ENCODE results near the gene CHSY1. TPM values are rescaled to one million over a fixed set of nuclear protein-coding genes. Genes with fewer than 3 reads are reported as not detected.

Gene CHSY1
- total RNA-seq, 1 experiment from 2014 or later: 59.1 TPM

DNA sequence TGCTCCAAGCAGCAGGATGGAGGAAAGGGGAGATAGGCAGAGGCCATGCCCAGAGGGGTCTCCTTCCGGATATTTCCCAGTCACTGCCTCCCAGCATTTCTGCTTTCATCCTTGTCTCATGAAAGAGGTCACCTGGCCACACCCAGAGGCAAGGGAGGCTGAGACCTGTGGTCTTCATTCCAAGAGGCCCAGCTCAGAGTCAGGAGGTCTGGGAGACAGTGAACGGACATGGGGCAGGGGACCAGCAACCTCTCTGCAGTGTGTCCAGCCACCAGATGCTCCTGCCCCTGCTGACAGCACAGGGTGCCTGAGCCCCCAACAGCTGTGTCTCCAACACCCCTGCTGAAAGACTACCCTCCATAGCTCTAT is 111.2 kb downstream of the CHSY1 start:
- Mint-ChIP-seq H3K4me1 (peaks cover 13% of the 10 kb centered on the region), H3K9me3 (no peaks in the 10 kb centered on the region), H3K27ac (no peak overlapping the region), H3K27me3 (ENCODE audit: low read depth) (no peaks in the 10 kb centered on the region; the same call in 1 of the 2 replicates), H3K4me3 (no peak overlapping the region), H3K36me3 (no peaks in the 10 kb centered on the region)
- TF ChIP-seq, protein P1, sequence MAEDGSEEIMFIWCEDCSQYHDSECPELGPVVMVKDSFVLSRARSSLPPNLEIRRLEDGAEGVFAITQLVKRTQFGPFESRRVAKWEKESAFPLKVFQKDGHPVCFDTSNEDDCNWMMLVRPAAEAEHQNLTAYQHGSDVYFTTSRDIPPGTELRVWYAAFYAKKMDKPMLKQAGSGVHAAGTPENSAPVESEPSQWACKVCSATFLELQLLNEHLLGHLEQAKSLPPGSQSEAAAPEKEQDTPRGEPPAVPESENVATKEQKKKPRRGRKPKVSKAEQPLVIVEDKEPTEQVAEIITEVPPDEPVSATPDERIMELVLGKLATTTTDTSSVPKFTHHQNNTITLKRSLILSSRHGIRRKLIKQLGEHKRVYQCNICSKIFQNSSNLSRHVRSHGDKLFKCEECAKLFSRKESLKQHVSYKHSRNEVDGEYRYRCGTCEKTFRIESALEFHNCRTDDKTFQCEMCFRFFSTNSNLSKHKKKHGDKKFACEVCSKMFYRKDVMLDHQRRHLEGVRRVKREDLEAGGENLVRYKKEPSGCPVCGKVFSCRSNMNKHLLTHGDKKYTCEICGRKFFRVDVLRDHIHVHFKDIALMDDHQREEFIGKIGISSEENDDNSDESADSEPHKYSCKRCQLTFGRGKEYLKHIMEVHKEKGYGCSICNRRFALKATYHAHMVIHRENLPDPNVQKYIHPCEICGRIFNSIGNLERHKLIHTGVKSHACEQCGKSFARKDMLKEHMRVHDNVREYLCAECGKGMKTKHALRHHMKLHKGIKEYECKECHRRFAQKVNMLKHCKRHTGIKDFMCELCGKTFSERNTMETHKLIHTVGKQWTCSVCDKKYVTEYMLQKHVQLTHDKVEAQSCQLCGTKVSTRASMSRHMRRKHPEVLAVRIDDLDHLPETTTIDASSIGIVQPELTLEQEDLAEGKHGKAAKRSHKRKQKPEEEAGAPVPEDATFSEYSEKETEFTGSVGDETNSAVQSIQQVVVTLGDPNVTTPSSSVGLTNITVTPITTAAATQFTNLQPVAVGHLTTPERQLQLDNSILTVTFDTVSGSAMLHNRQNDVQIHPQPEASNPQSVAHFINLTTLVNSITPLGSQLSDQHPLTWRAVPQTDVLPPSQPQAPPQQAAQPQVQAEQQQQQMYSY (CRISPR knock-in tag; IDR thresholded peaks at IDR 0.05): no peak
- no peak for TF ChIP-seq TCF7 (CRISPR knock-in tag; IDR thresholded peaks at IDR 0.05; ENCODE audit: low read depth)
- TF ChIP-seq NFATC4 (CRISPR knock-in tag; IDR thresholded peaks at IDR 0.05): no peak
- TF ChIP-seq KAT7 (CRISPR knock-in tag; IDR thresholded peaks at IDR 0.05; ENCODE audit: borderline replicate concordance): no peak
- TF ChIP-seq, protein P2, sequence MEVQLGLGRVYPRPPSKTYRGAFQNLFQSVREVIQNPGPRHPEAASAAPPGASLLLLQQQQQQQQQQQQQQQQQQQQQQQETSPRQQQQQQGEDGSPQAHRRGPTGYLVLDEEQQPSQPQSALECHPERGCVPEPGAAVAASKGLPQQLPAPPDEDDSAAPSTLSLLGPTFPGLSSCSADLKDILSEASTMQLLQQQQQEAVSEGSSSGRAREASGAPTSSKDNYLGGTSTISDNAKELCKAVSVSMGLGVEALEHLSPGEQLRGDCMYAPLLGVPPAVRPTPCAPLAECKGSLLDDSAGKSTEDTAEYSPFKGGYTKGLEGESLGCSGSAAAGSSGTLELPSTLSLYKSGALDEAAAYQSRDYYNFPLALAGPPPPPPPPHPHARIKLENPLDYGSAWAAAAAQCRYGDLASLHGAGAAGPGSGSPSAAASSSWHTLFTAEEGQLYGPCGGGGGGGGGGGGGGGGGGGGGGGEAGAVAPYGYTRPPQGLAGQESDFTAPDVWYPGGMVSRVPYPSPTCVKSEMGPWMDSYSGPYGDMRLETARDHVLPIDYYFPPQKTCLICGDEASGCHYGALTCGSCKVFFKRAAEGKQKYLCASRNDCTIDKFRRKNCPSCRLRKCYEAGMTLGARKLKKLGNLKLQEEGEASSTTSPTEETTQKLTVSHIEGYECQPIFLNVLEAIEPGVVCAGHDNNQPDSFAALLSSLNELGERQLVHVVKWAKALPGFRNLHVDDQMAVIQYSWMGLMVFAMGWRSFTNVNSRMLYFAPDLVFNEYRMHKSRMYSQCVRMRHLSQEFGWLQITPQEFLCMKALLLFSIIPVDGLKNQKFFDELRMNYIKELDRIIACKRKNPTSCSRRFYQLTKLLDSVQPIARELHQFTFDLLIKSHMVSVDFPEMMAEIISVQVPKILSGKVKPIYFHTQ (CRISPR knock-in tag; IDR thresholded peaks at IDR 0.05): no peak
- TF ChIP-seq, protein P3, sequence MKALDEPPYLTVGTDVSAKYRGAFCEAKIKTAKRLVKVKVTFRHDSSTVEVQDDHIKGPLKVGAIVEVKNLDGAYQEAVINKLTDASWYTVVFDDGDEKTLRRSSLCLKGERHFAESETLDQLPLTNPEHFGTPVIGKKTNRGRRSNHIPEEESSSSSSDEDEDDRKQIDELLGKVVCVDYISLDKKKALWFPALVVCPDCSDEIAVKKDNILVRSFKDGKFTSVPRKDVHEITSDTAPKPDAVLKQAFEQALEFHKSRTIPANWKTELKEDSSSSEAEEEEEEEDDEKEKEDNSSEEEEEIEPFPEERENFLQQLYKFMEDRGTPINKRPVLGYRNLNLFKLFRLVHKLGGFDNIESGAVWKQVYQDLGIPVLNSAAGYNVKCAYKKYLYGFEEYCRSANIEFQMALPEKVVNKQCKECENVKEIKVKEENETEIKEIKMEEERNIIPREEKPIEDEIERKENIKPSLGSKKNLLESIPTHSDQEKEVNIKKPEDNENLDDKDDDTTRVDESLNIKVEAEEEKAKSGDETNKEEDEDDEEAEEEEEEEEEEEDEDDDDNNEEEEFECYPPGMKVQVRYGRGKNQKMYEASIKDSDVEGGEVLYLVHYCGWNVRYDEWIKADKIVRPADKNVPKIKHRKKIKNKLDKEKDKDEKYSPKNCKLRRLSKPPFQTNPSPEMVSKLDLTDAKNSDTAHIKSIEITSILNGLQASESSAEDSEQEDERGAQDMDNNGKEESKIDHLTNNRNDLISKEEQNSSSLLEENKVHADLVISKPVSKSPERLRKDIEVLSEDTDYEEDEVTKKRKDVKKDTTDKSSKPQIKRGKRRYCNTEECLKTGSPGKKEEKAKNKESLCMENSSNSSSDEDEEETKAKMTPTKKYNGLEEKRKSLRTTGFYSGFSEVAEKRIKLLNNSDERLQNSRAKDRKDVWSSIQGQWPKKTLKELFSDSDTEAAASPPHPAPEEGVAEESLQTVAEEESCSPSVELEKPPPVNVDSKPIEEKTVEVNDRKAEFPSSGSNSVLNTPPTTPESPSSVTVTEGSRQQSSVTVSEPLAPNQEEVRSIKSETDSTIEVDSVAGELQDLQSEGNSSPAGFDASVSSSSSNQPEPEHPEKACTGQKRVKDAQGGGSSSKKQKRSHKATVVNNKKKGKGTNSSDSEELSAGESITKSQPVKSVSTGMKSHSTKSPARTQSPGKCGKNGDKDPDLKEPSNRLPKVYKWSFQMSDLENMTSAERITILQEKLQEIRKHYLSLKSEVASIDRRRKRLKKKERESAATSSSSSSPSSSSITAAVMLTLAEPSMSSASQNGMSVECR (CRISPR knock-in tag; IDR thresholded peaks at IDR 0.05; ENCODE audit: borderline replicate concordance): no peak
- no peak for TF ChIP-seq MYBL2 (CRISPR knock-in tag; IDR thresholded peaks at IDR 0.05)
- no peak for TF ChIP-seq ETV6 (CRISPR knock-in tag; IDR thresholded peaks at IDR 0.05)
- ATAC-seq (no peak), DNase-seq (ENCODE audit: low spot score) (no peak)
- CTCF ChIA-PET: interaction anchor here (5.0 kb wide), 1 partner anchor 13 kb away, joined by 22 read pairs; no protein-coding TSS in a partner anchor
- POLR2A ChIA-PET: interaction anchor here (0.6 kb wide), 1 partner anchor 100 kb away, joined by 3 read pairs; no protein-coding TSS in a partner anchor

DNA sequence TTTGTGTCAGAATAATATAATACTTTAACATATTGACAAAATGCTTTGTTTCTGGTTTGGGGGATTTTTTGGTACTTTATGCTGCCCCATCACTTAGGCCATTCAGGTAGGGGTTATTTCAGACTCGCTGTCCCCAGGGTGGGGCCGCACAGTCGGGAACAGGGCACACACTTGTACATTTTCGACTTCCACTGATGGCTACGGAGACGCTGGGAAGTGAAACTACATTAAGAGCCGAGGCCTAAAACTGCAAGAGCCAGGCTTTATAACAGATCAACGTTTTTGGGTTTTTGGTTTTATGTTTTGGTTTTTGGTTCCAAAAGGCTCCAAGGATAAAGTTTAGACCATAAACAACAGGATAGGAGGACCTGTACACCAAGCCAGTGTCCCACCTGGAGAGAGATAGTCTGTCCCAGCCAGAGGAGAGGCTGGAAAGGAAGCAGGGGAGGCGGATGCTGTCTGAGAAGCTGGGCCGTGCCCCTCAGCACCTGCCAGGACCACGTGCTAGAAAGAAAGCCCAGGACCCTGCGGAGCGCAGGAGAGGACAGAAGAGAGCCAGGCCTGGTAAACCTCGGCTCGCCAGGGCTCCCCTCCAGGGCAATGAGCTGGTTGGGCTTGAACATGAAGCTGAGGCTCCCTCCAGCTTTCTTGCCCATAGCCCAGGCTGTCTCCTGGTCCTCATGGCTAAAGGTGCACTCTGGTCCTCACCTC is 111.7 kb downstream of the CHSY1 start:
- H3K27me3 Mint-ChIP-seq (ENCODE audit: low read depth): no peaks in the 10 kb centered on the region; the same call in 1 of the 2 replicates
- ChIA-PET CTCF (interaction anchor here (1.2 to 5.0 kb wide), 3 partner anchors 9 to 13 kb away, joined by 3 to 22 read pairs (median 6); no protein-coding TSS in a partner anchor), POLR2A (interaction anchor here (0.6 kb wide), 1 partner anchor 101 kb away, joined by 3 read pairs; no protein-coding TSS in a partner anchor)
- DNase-seq (ENCODE audit: low spot score) (no peak), ATAC-seq (no peak)
- H3K4me1 Mint-ChIP-seq: peaks cover 13% of the 10 kb centered on the region
- peaks cover 2% of the 10 kb centered on the region; the same call in 1 of the 2 replicates for H3K36me3 Mint-ChIP-seq
- no peak overlapping the region for H3K4me3 Mint-ChIP-seq
- peaks cover 3% of the 10 kb centered on the region; the same call in 1 of the 2 replicates for H3K9me3 Mint-ChIP-seq
- no peak overlapping the region for H3K27ac Mint-ChIP-seq
- TF ChIP-seq FOXP1 (CRISPR knock-in tag; IDR thresholded peaks at IDR 0.05; ENCODE audit: borderline replicate concordance) (no peak), RORB (CRISPR knock-in tag; IDR thresholded peaks at IDR 0.05) (no peak), TP53 (CRISPR knock-in tag; IDR thresholded peaks at IDR 0.05) (no peak), KAT7 (CRISPR knock-in tag; IDR thresholded peaks at IDR 0.05; ENCODE audit: borderline replicate concordance) (no peak), TCF7 (CRISPR knock-in tag; IDR thresholded peaks at IDR 0.05; ENCODE audit: low read depth) (no peak), NR1H2 (CRISPR knock-in tag; IDR thresholded peaks at IDR 0.05) (no peak), NFYB (CRISPR knock-in tag; conservative IDR thresholded peaks at IDR 0.05; ENCODE audit: low read depth) (no peak), ZNF121 (CRISPR knock-in tag; IDR thresholded peaks at IDR 0.05) (no peak), SMAD4 (CRISPR knock-in tag; IDR thresholded peaks at IDR 0.05) (no peak)
- TF ChIP-seq, protein P4, sequence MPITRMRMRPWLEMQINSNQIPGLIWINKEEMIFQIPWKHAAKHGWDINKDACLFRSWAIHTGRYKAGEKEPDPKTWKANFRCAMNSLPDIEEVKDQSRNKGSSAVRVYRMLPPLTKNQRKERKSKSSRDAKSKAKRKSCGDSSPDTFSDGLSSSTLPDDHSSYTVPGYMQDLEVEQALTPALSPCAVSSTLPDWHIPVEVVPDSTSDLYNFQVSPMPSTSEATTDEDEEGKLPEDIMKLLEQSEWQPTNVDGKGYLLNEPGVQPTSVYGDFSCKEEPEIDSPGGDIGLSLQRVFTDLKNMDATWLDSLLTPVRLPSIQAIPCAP (CRISPR knock-in tag; IDR thresholded peaks at IDR 0.05): no peak
- TF ChIP-seq, protein P3 (CRISPR knock-in tag; IDR thresholded peaks at IDR 0.05; ENCODE audit: borderline replicate concordance): no peak

All from WTC11 (cell line).